Progenitor cell of endocrine pancreas (in vitro differentiated cells): Measurements from ENCODE around the gene EVA1C. TPM values are rescaled to one million over a fixed set of nuclear protein-coding genes. Genes with fewer than 3 reads are reported as not detected.
"Not testable (repeated sequence)": the region's sequence is repeated elsewhere in the genome, so short reads cannot be mapped to it uniquely, and the experiment has no call there.

Source experiments
- DNase-seq: peaks from one replicate; pipeline ENCODE4 v3.0.0; 2021; ENCODE audit warnings: low spot score; ENCODE audit not compliant: unreplicated experiment
- H3K27ac Mint-ChIP-seq: 2 replicates; pipeline ENCODE4 v1.8.0; 2021; ENCODE audit warnings: mild to moderate bottlenecking, moderate library complexity, mixed read lengths
- H3K27me3 Mint-ChIP-seq: 2 replicates; pipeline ENCODE4 v1.8.0; 2021; ENCODE audit warnings: mixed read lengths
- H3K36me3 Mint-ChIP-seq: 2 replicates; pipeline ENCODE4 v1.8.0; 2022; ENCODE audit warnings: mixed read lengths; ENCODE audit not compliant: insufficient read depth
- H3K4me1 Mint-ChIP-seq: 2 replicates; pipeline ENCODE4 v1.8.0; 2021; ENCODE audit warnings: low read depth, mixed read lengths
- H3K4me3 Mint-ChIP-seq: 2 replicates; pipeline ENCODE4 v1.8.0; 2021; ENCODE audit warnings: low read depth, mild to moderate bottlenecking, moderate library complexity, mixed read lengths
- H3K9me3 Mint-ChIP-seq: 2 replicates; pipeline ENCODE4 v1.8.0; 2021; ENCODE audit warnings: low read depth, mixed read lengths
- total RNA-seq: library from RNA; stranded (reverse); gene quantifications from 2 replicates; pipeline ENCODE4 v1.2.1, GENCODE V29; 2021
- TF ChIP-seq, protein P1 (sequence below): fragments of 200-600 bp; sonication (generic); IDR thresholded peaks from one replicate; pipeline ENCODE4 v1.5.0; 2021; ENCODE audit warnings: antibody characterized with exemption, mild to moderate bottlenecking; ENCODE audit not compliant: unreplicated experiment

The EVA1C gene
- total RNA-seq, 1 donor from 2014 or later: not detected

- H3K4me1 Mint-ChIP-seq: no peaks in the 10 kb centered on the region
- TF ChIP-seq, protein P1, sequence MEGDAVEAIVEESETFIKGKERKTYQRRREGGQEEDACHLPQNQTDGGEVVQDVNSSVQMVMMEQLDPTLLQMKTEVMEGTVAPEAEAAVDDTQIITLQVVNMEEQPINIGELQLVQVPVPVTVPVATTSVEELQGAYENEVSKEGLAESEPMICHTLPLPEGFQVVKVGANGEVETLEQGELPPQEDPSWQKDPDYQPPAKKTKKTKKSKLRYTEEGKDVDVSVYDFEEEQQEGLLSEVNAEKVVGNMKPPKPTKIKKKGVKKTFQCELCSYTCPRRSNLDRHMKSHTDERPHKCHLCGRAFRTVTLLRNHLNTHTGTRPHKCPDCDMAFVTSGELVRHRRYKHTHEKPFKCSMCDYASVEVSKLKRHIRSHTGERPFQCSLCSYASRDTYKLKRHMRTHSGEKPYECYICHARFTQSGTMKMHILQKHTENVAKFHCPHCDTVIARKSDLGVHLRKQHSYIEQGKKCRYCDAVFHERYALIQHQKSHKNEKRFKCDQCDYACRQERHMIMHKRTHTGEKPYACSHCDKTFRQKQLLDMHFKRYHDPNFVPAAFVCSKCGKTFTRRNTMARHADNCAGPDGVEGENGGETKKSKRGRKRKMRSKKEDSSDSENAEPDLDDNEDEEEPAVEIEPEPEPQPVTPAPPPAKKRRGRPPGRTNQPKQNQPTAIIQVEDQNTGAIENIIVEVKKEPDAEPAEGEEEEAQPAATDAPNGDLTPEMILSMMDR: no peak
- DNase-seq: no peak
- H3K9me3 Mint-ChIP-seq: peaks cover 10% of the 10 kb centered on the region
- H3K27me3 Mint-ChIP-seq: peaks cover 7% of the 10 kb centered on the region
- H3K27ac Mint-ChIP-seq: no peak overlapping the region
- peaks cover 3% of the 10 kb centered on the region for H3K36me3 Mint-ChIP-seq
- no peak overlapping the region for H3K4me3 Mint-ChIP-seq
These were observed 13.6 kb downstream of the EVA1C start for GRCh38 chr21:32426066-32426465.

- Mint-ChIP-seq H3K36me3 (peaks cover 3% of the 10 kb centered on the region), H3K27me3 (peaks cover 7% of the 10 kb centered on the region), H3K9me3 (peaks cover 10% of the 10 kb centered on the region), H3K4me1 (no peaks in the 10 kb centered on the region), H3K27ac (no peak overlapping the region), H3K4me3 (no peak overlapping the region)
- DNase-seq: no peak
- TF ChIP-seq, protein P1: no peak
These were observed 14.1 kb downstream of the EVA1C start for GRCh38 chr21:32426592-32427051.

DNA sequence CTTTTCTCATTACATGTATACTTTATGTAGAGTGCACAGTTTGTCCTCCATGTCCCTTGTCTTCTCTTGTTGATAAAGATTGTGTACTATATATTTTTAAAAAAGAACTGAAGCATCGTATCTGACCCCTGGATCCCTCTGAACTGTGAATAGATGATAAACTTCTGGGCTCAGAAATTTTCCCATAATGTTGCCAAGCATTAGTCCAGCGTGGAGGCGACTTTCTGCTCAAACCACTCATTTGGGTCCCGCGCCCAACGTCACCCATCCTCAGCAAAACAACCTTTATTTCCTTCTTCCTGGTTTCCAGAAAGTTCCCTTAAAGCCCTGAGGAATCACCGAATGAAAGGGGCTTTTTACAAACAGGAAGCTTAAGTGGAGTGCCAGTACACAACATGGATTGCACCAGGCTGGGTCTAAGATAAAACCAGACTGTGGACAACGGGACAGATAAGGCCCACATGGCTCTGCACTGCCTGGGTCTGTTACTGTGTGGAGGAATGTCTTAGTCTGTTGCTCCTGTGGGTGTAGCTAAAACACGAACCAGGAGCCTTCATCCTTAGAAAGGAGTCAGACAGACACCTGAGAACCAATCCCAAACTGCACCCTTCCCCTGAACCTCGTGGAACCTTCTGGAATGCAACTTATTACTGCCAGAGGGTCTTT lies 15.6 kb downstream of the EVA1C start:
- no peak overlapping the region for H3K27ac Mint-ChIP-seq

DNA sequence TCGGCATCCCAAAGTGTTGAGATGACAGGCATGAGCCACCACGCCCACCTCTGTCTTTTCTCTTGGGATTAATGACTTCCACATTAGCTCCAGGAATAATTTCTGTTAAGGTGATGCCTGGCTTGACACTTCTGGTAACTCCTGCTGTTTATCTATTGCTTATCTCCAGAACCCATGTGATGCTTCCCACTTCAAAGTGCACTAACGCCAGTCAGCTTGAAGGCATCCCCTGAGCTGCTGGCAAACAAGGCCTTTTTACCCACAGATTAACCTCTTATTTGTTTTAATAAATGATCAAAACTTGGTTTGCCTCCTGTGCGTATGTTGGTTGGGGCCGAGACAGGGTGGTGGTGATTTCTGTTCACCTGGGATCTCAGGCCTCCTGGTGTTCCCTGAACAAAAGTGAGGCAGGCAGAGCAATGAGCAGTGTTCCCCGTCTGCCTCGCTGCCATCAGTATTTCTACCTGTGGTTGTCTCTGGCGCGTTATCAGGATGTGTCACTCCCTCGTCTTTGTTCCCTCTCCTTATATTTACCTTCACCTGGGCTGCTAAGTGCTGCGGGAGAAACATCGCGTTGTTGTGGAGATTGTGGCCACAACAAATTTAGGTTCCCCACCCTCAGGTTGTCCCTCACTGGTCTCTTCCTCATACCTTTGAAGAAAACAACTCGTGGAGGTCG lies 20.6 kb downstream of the EVA1C start:
- DNase-seq, H3K9me3 Mint-ChIP-seq, H3K4me1 Mint-ChIP-seq, H3K27me3 Mint-ChIP-seq, H3K36me3 Mint-ChIP-seq, H3K4me3 Mint-ChIP-seq, H3K27ac Mint-ChIP-seq: not testable (repeated sequence)

More for the DNA sequence above, 15.6 kb downstream of the EVA1C start:
- H3K36me3 Mint-ChIP-seq: no peaks in the 10 kb centered on the region
- H3K4me3 Mint-ChIP-seq: no peak overlapping the region
- H3K4me1 Mint-ChIP-seq: peaks cover 2% of the 10 kb centered on the region
- peaks cover 7% of the 10 kb centered on the region for H3K27me3 Mint-ChIP-seq
- DNase-seq: no peak
- TF ChIP-seq, protein P1: no peak
- H3K9me3 Mint-ChIP-seq: peaks cover 4% of the 10 kb centered on the region

- Mint-ChIP-seq H3K4me3 (no peak overlapping the region), H3K27ac (no peak overlapping the region), H3K27me3 (peaks cover 5% of the 10 kb centered on the region), H3K4me1 (peaks cover 5% of the 10 kb centered on the region), H3K9me3 (no peaks in the 10 kb centered on the region), H3K36me3 (no peaks in the 10 kb centered on the region)
- DNase-seq: no peak
- TF ChIP-seq, protein P1: no peak
These were observed 25.2 kb downstream of the EVA1C start for GRCh38 chr21:32437729-32438128.
